ENCODE measurements around the gene STAG1. TPM values are rescaled to one million over a fixed set of nuclear protein-coding genes. Genes with fewer than 3 reads are reported as not detected.

STAG1 gene
- total and polyA plus RNA-seq, 9 of the 15 experiments (the other 6 are each of a cell fraction or from before 2014, with no cell fraction given) = 2.7 to 17.7 (median 8.8) TPM

DNA sequence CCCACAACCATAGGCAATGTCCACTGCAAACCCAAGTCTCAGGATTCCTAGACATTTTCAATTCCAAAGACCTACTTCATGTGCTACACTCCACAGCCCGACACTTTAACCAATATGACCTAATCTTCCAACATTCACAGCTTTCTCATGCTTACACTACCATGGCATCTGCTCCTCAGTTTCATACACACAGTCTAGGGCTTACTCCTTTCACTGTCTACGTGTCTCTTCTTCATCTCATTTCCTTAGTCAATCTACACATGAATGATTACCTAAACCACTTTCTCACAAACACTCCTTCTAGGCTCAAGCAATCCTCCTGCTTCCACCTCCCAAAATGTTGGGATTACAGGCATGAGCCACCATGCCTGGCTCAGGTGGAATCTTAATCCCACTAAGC lies 106.3 kb downstream of the STAG1 start:
- no peaks in the 10 kb centered on the region for H4K20me1 ChIP-seq (replicated peaks; ENCODE audit: control insufficient read depth, insufficient read depth, low read length)
- ChIA-PET POLR2A (no interaction called here), CTCF (ENCODE audit: low intra/inter-chr PET ratio) (interaction anchor here (0.6 kb wide), 1 partner anchor 11 kb away, joined by 4 read pairs; no protein-coding TSS in a partner anchor)
- no peak overlapping the region for H3K4me3 ChIP-seq
- intact Hi-C loops (cut with micrococcal nuclease) (no loop called here), in situ Hi-C loops (cut with MboI) (no loop called here)
- H3K27ac ChIP-seq (ENCODE audit: extremely low read depth, low read depth, low read length) = no peak overlapping the region
- ATAC-seq (no peak; the same call in 2 of the 3 replicates), DNase-seq (ENCODE audit: extremely low read depth in 1 of 4, low spot score in 3 of 4) (no peak), FAIRE-seq (no peak)
- H2AFZ ChIP-seq (ENCODE audit: low read depth, low read length) = no peak overlapping the region
- WGBS (ENCODE audit: insufficient coverage, low coverage, missing lambda C conversion rate) = 50% methylated on average over 2 of the region's 2 CpGs
- H3K4me2 ChIP-seq (ENCODE audit: insufficient read depth, low read length) = no peak overlapping the region
- BruUV-seq (replicated peaks) = no TSS peak
- H3K36me3 ChIP-seq (ENCODE audit: control insufficient read depth, insufficient read depth, low read length) = no peaks in the 10 kb centered on the region
- peaks cover 0 to 8% of the 10 kb centered on the region in 2 experiments; a peak in 3 of 5 replicates for H3K4me1 ChIP-seq (replicated peaks in 1 of 2; ENCODE audit: control insufficient read depth in 2 of 2, insufficient read depth in 2 of 2, low read length in 2 of 2)
- no peak overlapping the region for H3K9ac ChIP-seq (ENCODE audit: insufficient read depth in 1 of 2, low read depth in 2 of 2, low read length in 2 of 2)
- no peaks in the 10 kb centered on the region for H3K9me3 ChIP-seq (replicated peaks; ENCODE audit: control insufficient read depth, insufficient read depth, low read depth, low read length)
- no peaks in the 10 kb centered on the region for H3K9me1 ChIP-seq (ENCODE audit: control insufficient read depth, insufficient read depth, low read length)
- peaks cover 21% of the 10 kb centered on the region; the same call in 2 of the 3 replicates for H3K79me2 ChIP-seq (ENCODE audit: control insufficient read depth, insufficient read depth, low read length)
- no peaks in the 10 kb centered on the region for H3K27me3 ChIP-seq (ENCODE audit: control insufficient read depth in 2 of 2, insufficient read depth in 2 of 2, low read length in 2 of 2)
- TF ChIP-seq ZNF311 (CRISPR knock-in tag; IDR thresholded peaks at IDR 0.05) = no peak
- TF ChIP-seq KDM5B (IDR thresholded peaks at IDR 0.05; ENCODE audit: insufficient replicate concordance, low read depth, low read length) = no peak
- TF ChIP-seq KLF1 (tag; IDR thresholded peaks at IDR 0.05) = no peak
- TF ChIP-seq, protein P1, sequence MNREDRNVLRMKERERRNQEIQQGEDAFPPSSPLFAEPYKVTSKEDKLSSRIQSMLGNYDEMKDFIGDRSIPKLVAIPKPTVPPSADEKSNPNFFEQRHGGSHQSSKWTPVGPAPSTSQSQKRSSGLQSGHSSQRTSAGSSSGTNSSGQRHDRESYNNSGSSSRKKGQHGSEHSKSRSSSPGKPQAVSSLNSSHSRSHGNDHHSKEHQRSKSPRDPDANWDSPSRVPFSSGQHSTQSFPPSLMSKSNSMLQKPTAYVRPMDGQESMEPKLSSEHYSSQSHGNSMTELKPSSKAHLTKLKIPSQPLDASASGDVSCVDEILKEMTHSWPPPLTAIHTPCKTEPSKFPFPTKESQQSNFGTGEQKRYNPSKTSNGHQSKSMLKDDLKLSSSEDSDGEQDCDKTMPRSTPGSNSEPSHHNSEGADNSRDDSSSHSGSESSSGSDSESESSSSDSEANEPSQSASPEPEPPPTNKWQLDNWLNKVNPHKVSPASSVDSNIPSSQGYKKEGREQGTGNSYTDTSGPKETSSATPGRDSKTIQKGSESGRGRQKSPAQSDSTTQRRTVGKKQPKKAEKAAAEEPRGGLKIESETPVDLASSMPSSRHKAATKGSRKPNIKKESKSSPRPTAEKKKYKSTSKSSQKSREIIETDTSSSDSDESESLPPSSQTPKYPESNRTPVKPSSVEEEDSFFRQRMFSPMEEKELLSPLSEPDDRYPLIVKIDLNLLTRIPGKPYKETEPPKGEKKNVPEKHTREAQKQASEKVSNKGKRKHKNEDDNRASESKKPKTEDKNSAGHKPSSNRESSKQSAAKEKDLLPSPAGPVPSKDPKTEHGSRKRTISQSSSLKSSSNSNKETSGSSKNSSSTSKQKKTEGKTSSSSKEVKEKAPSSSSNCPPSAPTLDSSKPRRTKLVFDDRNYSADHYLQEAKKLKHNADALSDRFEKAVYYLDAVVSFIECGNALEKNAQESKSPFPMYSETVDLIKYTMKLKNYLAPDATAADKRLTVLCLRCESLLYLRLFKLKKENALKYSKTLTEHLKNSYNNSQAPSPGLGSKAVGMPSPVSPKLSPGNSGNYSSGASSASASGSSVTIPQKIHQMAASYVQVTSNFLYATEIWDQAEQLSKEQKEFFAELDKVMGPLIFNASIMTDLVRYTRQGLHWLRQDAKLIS (CRISPR knock-in tag; IDR thresholded peaks at IDR 0.05) = no peak
- TF ChIP-seq ZNF165 (CRISPR knock-in tag; IDR thresholded peaks at IDR 0.05; ENCODE audit: borderline replicate concordance) = no peak
- no peak for TF ChIP-seq ZC3H4 (CRISPR knock-in tag; IDR thresholded peaks at IDR 0.05; ENCODE audit: borderline replicate concordance)
- TF ChIP-seq ZNF347 (CRISPR knock-in tag; IDR thresholded peaks at IDR 0.05; ENCODE audit: low read depth) = no peak
- no peak for TF ChIP-seq PTRF (tag; IDR thresholded peaks at IDR 0.05)
- TF ChIP-seq, protein P2, sequence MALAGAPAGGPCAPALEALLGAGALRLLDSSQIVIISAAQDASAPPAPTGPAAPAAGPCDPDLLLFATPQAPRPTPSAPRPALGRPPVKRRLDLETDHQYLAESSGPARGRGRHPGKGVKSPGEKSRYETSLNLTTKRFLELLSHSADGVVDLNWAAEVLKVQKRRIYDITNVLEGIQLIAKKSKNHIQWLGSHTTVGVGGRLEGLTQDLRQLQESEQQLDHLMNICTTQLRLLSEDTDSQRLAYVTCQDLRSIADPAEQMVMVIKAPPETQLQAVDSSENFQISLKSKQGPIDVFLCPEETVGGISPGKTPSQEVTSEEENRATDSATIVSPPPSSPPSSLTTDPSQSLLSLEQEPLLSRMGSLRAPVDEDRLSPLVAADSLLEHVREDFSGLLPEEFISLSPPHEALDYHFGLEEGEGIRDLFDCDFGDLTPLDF (CRISPR knock-in tag; IDR thresholded peaks at IDR 0.05) = no peak
- TF ChIP-seq PPARD (CRISPR knock-in tag; IDR thresholded peaks at IDR 0.05) = no peak
- no peak for TF ChIP-seq ZNF76 (CRISPR knock-in tag; IDR thresholded peaks at IDR 0.05; ENCODE audit: borderline replicate concordance)
- TF ChIP-seq, protein P3, sequence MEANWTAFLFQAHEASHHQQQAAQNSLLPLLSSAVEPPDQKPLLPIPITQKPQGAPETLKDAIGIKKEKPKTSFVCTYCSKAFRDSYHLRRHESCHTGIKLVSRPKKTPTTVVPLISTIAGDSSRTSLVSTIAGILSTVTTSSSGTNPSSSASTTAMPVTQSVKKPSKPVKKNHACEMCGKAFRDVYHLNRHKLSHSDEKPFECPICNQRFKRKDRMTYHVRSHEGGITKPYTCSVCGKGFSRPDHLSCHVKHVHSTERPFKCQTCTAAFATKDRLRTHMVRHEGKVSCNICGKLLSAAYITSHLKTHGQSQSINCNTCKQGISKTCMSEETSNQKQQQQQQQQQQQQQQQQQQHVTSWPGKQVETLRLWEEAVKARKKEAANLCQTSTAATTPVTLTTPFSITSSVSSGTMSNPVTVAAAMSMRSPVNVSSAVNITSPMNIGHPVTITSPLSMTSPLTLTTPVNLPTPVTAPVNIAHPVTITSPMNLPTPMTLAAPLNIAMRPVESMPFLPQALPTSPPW (CRISPR knock-in tag; IDR thresholded peaks at IDR 0.05) = no peak
- TF ChIP-seq JUNB (CRISPR knock-in tag; conservative IDR thresholded peaks at IDR 0.05) = no peak
- TF ChIP-seq, protein P4, sequence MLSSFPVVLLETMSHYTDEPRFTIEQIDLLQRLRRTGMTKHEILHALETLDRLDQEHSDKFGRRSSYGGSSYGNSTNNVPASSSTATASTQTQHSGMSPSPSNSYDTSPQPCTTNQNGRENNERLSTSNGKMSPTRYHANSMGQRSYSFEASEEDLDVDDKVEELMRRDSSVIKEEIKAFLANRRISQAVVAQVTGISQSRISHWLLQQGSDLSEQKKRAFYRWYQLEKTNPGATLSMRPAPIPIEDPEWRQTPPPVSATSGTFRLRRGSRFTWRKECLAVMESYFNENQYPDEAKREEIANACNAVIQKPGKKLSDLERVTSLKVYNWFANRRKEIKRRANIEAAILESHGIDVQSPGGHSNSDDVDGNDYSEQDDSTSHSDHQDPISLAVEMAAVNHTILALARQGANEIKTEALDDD (IDR thresholded peaks at IDR 0.05) = no peak

Data from K562 (cell line).